Esophagus muscularis mucosa (tissue), 3 donors: Measurements from ENCODE around the gene KCTD1.

Experiments
- CTCF ChIP-seq, 3 experiments: fragments of 200-600 bp in 2 of 3; fragments of 450-650 bp in 1 of 3; sonication (generic) in 2 of 3; IDR thresholded peaks; one replicate each; pipeline ENCODE4 v1.5.1; 2017 to 2019; ENCODE audit warnings: antibody characterized with exemption in 3 of 3, mild to moderate bottlenecking in 2 of 3, moderate library complexity in 1 of 3
- POLR2A ChIP-seq: fragments of 450-650 bp; IDR thresholded peaks from one replicate; pipeline ENCODE4 v1.6.1; 2017; ENCODE audit warnings: antibody characterized with exemption, moderate library complexity, mild to moderate bottlenecking, low read depth

- TF ChIP-seq POLR2A = no peak
- TF ChIP-seq CTCF (IDR thresholded peaks at IDR 0.05) = peak; percentile 23 to 51 (median 33)
Observed at GRCh38 chr18:26547646-26548414, 523 bp downstream of the KCTD1 start.
